Kasumi-1 (cell line): ENCODE data around the gene B3GLCT.
A peak's percentile ranks its signal among the peaks of the same experiment; 100 is the strongest.
"Not testable (repeated sequence)": the region's sequence is repeated elsewhere in the genome, so short reads cannot be mapped to it uniquely, and the experiment has no call there.

Source experiments
- DNase-seq, 2 experiments: peaks; one replicate each; lab custom pipeline; 2025; lab: John Stamatoyannopoulos, UW

The B3GLCT gene

GRCh38 chr13:31184451-31184850, 15.3 kb upstream of the B3GLCT start:
- DNase-seq: no peak

DNA sequence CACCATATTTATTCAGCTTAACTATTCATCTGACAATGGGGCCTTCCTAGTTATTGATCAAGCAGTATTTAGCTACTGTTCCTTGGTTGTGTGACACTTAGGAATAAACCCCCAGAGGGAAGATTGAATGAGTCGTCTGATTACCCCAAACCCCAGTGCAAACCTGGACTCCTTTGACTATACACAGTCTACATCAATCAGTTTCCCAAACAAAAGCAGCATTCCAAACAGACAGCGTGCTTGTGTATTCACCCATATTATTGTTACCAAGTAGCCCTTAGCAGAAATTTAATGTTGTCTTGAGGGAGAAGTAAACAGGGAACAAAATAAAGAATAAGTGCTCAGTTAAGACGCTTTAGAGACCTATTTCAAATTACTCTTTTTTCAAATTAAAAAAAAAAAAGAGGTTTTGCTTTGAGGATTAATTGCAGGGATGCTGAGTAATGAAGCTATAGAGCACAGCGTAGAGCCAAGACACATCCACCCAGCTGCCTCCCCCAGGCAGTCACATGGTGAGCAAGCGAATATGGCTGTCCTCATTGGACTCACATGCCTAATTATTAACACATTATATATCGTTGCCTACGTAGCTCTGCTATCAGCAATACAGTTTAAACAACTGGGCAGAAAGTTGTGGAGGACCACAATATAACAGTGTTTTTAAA, 14.7 kb upstream of the B3GLCT start:
- no peak for DNase-seq

GRCh38 chr13:31191748-31192147, 8.0 kb upstream of the B3GLCT start:
- DNase-seq: no peak

DNA sequence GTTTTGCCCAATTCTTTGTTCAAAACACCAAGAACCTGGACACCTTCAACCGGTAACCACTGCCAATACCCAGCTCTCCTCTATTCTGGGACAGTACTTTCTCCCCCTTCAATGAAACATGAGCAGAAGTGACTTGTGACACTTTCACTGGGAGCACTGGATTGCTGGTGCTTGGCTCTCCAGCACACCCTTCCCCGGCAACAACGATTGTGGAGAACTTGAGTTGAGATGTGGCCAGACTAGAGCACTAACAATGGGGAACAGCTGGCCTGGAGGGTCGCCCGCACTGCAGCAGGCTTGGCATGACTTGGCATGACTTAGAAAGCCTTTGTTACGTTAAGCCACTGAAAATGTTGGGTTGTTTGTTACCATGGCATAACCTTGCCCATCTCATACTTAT, 7.5 kb upstream of the B3GLCT start:
- DNase-seq: no peak

DNA sequence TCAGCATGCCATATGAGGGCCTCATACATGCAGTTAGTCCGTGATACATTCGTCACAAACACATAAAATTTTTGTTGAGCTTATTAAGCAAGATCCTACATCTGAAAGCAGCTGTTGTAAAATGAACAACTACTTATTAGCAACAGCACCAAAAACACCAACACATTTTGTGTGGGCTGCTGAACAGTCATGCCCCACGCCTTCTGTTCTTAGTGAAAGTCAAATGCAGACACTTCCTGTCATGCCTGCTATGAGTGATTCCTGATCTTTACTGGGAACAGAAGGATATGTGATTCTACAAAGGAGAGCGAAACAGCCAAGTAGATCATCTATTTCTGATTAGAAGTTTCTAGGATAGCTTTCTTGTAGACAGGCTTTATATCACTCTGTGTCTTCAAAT, 4.2 kb upstream of the B3GLCT start:
- no peak for DNase-seq

- DNase-seq: no peak
Measured at GRCh38 chr13:31196992-31197391, 2.8 kb upstream of the B3GLCT start.

DNA sequence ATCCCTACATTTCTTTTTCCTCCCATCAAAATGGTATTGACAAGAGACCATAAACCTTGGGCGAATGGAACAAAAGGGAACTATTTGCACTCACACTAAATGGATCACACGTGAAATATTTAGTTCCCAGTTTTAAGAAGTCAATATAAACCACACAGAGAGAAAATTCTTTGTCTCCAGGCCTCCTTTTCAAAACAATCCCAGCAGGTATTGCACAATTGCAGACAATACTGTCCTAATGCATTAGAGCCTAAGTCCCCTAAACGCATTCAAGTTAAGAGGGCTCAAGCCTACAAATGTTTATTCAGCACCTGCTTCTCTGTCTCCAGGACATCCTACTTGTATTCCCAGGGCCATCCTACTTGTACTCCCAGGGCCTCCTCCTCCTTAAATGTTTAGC, 1.3 kb upstream of the B3GLCT start:
- no peak for DNase-seq

DNA sequence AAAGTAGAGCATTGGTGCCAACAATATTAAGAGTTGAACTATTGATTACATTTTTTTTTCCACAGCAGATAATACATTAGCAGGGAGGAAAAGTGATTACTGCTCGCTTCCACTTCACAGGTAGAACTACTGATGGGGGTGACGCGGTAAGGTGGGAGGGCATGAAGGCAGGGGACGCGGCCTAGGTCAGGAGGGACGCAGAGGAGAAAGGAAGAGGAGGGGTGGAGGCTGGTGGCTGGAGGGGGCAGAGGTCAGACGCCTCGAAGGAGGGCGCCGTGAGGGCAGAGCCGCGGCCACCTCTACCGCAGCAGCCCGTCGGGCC, 287 bp upstream of the B3GLCT start:
- DNase-seq: no peak

- DNase-seq: peak; percentile 3 to 6
Measured at GRCh38 chr13:31200637-31200971, 829 bp downstream of the B3GLCT start.

- DNase-seq: no peak
Measured at GRCh38 chr13:31201341-31202031, 1.7 kb downstream of the B3GLCT start.

GRCh38 chr13:31204592-31204991, 4.8 kb downstream of the B3GLCT start:
- DNase-seq: no peak

GRCh38 chr13:31207661-31208552, 8.1 kb downstream of the B3GLCT start:
- peak; percentile 10 to 17 for DNase-seq

DNA sequence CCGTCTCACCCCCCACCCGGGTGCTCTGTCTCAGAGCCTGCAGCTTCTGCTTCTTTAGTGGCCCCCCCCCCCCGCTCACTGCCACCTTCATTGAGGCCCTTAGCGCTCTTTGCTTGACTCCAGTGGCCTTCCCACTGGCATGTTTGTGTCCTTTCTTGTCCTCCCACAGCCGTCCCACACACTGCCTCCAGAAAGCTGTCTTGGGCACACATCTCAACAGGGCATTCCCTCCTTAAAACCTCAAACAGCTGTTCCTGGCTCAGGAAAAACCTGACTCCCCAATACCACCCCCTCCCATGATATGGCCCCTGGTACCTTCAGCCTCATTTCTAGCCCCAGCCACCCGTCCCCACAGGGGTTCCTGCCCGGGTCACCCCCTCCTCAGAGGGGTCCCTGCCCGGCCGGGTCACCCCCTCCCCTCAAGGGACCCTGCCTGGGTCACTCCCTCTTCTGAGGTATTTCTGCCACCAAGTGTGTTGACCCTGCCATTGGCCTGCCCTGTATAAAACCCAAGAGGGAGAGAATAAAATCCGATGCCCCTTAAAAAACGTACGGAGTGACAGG, 8.9 kb downstream of the B3GLCT start:
- DNase-seq: no peak

GRCh38 chr13:31209172-31209840, 9.5 kb downstream of the B3GLCT start:
- DNase-seq: peak in 1 of 2 experiments; percentile 22

- DNase-seq: no peak
Measured at GRCh38 chr13:31209841-31210210, 10.1 kb downstream of the B3GLCT start.

DNA sequence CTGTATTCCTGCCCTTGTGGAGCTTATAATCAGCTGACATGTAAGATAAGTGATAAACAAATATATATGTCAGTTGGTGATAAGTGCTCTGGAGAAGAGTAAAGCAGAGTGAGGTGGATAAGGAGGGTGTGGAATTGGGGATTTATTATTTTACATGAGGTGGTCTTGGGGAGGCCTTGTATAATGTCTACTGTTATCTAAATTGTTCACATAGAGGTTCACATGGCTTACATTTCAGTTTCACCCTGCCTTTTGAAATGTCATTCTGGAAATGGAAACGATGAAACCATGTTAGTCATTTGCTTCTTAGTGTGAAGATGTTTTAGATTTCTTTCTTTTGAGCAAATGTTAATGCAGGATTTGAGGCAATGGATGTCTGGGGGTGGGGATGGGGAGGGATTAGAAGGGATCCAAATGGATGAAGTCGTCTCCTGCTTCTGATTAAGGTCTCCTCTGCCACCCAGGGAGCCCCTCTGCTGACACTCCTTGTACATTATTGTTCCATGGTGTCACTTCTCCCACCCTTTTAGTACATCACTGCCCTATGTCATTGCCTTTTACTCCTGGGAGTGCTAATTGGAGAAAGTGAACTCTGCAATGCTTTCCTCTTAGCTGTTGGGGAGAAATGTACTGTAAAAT, 14.0 kb downstream of the B3GLCT start:
- no peak for DNase-seq

- no peak for DNase-seq
Measured at GRCh38 chr13:31214435-31214834, 14.7 kb downstream of the B3GLCT start.

- not testable (repeated sequence) for DNase-seq
Measured at GRCh38 chr13:31216916-31217315, 17.1 kb downstream of the B3GLCT start.

DNA sequence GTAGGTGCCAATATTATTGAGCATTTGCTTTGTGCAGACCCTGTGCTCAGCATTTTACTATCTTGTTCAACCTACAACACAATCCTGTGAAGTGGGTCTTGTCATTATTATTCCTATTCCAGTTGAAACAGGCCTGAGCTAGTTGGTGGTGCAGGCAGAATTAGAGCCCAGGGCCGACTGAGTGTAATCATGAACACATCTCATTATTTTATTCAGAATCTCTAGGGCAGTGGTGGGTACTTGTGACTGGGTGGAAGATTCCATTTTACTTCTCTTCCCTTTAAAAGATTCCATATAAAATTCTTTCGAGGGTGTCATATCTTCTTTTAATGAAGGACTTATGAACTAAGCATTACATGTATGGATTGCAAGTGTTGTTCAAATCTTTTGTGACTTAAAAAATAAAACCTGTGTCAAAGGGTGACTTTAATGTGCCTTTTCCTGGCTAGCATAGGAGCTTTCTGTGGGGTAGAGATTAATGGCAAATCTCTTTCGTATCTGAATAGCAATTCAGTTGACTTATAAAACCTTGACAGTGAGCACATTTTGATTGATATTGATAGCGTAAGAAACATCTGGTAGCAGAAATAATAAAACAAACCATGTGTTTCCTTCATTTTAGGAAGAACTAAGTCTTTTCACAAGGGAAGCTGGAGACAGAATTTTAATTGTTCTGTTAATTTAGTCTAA, 20.3 kb downstream of the B3GLCT start:
- no peak for DNase-seq

GRCh38 chr13:31221057-31221456, 21.3 kb downstream of the B3GLCT start:
- no peak for DNase-seq

DNA sequence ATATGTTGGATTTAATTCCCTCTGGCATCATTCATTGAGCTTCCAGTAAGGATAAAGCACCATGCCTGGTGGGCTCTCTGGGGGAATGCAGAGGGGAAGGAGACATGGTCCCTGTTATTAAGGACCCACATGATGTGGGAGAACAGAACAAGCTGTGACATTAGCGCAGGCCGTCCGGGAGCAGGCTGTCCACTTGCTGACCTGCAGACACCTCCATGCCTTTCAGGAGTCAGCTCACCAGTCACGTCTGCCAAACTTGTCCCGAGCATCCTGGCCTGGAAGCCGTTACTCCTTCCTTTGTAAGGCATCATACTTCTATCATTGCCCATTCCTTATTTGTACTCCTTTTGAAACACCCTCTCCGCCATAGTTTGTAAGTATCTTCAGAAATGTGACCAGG, 23.4 kb downstream of the B3GLCT start:
- no peak for DNase-seq
